ENCODE results near the gene BRI3.
A peak's percentile ranks its signal among the peaks of the same experiment; 100 is the strongest.

Gene BRI3, protein sequence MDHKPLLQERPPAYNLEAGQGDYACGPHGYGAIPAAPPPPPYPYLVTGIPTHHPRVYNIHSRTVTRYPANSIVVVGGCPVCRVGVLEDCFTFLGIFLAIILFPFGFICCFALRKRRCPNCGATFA

DNA sequence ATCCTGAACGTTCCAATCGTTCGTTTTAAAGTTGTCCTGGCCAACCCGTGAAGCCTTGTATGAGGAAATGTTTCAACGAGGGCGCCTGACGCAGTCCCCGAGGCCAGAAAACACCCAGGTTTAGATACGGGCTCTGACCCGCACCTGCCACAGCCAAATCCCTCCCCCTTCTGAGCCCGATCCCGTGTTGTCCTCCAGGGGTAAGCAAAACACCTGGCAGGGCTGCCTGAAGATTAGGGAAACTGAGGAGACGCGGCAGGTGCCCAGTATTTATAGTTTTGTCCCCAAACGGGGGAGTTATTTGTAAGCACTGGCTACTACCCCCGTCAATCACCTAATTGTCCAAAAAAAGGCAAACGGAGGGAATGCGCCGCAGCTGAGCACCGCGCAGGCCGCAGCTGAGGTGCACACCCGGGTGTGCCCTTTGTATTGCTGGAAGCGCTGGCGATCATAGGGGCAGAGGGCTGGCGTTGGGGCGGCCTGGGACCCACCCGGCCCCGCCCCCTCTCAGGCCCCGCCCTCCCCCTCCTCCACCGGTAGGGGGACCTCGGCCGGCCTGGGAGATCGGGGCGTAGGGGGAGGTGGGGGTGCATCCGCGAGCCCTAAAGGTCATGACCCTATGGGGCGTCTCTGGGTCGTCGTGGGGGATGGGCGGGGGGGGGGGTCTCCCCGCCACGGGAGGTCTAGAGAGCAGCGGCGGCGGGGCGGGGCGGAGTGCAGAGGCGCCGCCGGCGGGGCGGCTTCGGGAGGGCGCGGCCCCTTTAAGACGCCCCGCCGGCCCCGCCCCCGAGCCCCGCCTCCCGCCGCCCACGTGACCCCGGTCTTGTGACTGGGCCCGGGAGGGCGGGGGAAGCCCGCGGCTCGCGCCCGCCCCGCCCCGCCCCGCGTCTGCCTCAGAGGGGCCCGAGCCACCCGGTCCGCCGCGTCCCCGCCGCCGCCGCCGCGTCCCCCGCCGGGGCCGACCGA lies at the start of gene BRI3:
Gene BRI3 (plus strand): TSS at position 896 of the 966 bp plus-strand sequence. CDS start 110 bp downstream, outside the sequence.
- DNase-seq (ENCODE audit: low read depth), result peak; percentile 82

DNA sequence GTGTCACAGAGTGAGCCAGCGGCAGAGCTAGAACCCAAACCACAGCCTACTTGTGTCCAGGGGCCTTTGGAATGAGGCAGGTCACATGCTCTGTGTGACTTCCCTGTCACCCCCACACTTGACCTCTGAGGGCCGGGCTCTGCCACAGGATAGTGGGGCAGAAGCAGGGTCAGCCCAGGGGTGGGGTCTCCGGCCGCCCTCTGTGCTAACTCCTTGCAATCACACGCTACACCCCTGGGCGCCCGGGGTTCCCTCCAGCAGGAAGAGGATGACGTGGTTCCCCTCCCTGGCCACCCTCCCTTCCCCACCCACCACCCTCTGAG lies 49.3 kb upstream of the BRI3 start:
- no peak for DNase-seq (ENCODE audit: low read depth)

DNA sequence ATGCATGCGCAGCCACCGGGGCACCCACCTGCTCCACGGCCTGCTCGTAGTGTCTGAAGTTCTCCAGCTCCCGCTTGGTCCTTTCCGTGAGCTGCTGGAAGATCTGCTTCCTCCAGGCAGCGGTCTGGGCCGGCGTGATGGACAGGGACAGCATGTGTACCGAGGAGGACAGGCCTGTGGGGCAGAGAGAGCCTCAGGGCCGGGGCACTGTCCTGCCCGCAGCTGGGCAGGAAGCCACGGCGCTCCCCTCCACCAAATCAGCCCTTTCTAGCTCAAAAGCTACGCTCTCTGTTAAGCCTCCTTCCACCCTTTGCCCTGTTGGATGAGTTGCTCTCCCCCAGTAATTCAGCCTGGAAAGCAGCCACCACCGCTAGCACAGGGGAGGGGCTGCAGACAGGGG lies 48.7 kb upstream of the BRI3 start:
- DNase-seq (ENCODE audit: low read depth), result no peak

DNA sequence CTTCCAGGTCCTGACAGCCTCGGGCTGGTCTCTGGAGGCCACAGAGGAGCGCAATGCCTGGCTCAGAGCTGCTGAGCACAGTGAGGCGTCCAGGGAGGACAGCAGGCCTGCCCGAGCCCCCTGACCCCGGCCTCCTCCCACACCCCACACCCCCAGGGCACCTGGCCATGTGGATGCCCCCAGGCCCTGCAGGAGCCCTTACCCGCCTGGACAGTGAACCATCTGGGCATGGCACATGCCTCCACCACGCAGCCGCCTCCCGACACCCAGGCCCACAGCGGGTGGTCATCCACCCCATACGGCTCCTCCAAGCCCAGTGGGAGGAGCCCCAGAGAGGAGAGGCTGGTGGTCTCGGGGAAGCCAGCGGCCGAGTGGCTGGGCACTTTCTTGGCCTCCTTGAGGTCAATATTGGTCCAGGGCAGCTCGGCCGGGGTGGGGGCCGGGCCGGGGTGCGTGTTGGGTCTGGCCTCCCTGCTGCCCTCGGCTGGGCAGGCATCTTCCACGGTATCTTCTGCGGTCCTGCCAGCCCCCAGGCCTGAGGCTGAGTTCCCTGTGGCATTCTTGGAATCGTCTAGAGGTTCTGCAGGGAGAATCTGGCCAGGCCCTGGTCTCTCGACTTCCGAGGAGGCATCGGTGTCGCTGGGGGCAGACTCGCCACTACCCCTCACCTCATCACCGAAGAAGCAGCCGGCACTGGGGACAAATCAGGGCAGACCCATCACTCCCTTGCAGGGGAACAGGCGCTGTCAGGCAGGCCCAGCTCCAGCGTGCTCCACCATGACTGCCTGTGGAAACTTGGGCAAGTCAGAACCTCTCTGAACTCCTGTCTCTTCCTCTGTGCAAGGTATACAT lies 48.0 kb upstream of the BRI3 start:
- DNase-seq (ENCODE audit: low read depth), result no peak

DNA sequence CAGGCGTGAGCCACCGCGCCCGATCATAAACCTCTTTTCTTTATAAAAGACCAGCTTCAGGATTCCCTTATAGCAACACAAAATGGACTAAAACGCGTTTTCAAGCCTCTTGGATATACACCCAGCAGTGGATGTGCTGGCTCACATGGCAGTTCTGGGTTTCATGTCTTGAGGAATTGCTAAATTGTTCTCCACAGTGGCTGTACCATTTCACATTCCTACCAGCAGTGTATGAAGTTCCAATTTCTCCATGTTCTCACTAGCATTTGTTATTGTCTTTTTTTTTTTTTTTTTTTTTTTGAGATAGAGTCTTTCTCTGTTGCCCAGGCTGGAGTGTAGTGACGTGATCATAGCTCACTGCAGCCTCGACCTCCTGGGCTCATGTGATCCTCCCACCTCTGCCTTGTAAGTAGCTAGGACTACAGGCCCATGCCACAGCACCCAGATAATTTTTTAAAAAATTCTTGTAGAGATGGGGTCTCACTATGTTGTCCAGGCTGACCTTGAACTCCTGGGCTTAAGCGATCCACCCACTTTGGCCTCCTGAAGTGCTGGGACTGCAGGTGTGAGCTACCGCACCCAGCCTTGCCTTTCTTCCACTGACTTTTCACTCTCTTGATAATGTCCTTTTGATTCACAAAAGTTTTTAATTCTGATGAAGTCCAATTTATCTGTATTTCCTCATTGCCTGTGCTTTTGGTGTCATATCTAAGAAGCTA lies 46.9 kb upstream of the BRI3 start:
- no peak for DNase-seq (ENCODE audit: low read depth)

DNA sequence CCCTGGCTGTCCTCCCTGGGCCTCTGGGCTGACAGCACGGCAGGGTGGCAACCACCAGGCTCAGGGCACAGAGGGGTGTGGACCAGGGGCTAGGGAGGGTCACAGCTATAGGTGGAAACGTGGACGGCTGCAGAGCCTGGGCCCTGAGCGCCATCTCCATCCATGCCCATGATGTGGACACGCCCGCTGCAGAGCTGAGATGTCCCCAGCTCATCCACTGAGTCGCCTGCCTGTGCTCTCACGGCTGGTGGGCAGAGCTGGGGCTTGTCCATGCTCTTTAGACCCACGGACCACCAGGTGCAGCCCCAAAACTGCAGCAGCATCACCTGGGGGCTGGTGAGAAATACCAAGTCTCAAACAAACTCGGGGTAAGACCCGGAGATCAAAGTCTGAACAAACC lies 45.6 kb upstream of the BRI3 start:
- no peak for DNase-seq (ENCODE audit: low read depth)

DNA sequence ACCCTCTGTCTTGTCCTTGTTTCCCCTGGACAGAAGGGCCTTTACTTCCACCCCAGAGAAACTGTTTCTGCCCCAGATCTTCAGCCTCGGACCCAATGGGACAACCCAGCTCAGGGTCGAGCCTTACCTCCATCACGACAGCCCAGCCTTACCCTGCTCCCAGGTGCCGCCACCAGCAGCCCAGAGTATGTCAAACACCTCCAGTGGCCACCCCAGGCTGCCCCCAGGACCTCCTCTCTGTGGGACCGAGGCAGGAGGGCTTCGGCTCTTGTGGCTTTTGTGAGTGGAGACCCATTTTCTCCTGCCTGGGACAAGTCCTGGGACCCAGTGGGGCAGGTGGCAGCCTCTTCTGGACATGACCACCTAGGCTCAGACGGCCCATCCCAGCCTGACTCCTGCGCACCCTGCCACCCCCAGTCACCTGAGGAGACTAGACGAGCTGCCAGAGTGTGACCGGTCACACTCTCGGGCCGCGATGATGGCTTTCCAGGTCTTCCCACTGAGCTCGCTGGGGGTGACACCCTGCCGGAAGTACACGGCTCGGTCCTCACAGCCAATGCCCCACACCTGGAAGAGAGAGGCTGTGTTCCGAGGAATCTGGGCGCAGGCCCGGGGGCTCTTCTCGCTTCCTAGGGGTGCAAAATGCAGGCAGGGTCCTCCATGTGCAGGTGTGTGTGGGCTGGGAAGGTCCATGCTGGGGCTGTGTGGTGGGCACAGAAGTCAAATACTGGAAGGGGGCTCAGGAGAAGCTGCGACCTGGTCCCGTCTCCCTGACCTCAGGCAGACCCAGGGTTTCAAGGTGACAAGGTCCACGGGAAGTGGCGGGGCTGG lies 44.9 kb upstream of the BRI3 start:
- no peak for DNase-seq (ENCODE audit: low read depth)

DNA sequence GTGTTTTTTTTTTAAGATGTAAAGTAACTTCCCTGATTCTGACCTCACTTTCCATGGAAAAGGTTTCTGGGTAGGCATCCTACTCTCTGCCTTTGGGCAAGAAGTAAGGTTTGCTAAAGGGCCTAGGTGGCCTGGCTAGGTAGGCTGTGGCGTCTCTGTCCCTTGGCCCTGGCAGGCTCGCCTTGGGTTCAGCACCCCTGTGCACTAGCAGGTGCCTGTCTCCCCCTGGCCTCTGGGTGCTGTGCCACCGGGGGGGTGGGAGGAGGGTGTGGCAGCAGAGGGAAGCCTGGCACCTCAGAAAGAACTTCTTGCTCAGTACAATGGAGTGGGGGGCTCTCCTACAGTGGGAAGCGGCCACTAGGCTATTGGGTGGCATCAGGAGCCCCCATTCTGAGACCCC lies 43.4 kb upstream of the BRI3 start:
- no peak for DNase-seq (ENCODE audit: low read depth)

DNA sequence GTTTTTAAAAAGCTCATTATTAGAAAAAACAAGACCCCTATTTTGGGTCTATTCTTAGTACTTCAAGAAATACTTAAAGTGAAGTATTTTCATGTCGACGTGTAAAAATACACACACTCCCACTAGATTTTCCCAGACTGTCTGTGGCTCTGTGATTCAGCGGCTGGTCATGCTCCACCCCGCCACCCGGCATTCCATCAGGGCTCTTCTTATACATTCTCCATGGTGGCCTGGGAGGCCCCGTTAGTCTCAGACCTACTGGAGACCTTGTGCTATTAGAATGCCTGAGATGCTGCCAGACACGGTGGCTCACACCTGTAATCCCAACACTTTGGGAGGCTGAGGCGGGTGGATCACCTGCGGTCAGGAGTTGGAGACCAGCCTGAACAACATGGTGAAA lies 42.5 kb upstream of the BRI3 start:
- no peak for DNase-seq (ENCODE audit: low read depth)

DNA sequence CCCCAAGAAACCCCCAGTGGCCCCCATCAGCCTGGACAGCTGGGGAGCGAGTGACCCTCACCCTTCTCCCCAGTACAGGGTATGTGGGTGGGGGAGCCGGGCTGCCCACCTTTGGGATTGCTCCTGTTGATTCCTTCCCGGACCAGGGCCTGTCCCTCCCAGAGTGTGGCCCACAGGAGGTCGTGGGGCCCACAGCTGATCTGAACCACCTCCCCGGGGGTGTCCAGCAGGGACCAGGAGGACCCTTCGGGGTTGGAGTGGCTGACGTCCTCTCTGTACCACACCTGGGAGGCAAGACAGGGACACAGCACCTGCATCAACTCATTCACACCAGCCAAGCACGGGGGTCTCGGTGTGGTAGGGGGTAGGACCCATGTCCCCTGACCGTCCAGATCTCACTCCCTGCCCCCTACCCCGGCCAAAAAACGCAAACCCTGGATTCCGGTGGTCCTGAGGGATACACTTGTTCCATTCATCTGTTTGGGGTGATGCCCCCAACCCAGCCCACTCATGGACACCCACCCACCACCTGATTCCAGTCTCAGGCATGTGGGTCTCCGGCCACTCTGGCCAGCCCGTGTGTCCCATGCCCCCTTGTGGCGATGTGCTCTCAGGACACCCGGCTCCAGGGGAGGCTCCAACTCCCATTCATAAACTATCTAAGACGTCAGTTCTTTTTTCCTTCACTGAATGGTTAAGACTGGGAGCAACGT lies 40.4 kb upstream of the BRI3 start:
- DNase-seq (ENCODE audit: low read depth), result no peak

DNA sequence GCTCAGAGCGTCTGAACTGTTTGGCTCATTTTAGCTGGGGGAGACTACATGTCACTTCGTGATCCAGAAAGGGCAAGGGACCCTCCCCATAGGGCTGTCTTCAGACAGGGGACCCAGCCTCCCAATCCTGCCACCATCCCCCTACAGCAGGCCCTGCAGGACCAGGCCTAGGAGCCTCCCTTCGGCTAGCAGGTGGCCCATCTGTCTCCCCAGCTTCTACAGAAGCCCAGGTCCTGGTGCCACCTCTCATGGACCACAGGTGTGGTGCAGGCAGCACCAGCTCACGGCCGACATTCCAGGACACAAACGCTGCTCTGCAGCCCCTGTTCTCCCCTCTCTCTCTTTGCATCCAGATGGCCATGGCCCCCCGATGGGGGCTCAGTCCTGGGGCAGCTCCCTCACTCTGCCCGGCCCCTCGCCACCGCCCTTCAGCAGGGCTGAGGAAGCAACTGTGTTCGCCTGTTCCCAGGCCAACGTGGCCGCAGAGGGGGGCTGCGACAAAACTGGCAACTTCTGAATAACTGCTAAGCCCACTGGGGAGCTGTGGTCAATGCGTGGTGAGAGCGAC lies 39.7 kb upstream of the BRI3 start:
- DNase-seq (ENCODE audit: low read depth), result no peak

DNA sequence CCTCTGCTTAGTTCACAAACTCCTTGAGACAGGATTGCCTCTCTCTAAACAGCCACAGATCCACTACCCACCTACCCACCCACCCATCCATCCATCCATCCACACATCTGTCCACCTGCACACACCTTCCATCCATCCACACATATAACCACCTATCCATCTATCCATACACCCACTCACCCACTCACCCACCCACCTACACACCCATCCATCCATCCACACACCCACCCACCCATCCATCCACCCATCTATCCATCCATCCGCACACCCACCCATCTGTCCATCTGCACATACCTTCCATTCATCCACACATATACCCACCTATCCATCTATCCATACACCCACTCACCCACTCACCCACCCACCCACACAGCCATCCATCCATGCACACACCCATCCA lies 39.1 kb upstream of the BRI3 start:
- DNase-seq (ENCODE audit: low read depth), result no peak

DNA sequence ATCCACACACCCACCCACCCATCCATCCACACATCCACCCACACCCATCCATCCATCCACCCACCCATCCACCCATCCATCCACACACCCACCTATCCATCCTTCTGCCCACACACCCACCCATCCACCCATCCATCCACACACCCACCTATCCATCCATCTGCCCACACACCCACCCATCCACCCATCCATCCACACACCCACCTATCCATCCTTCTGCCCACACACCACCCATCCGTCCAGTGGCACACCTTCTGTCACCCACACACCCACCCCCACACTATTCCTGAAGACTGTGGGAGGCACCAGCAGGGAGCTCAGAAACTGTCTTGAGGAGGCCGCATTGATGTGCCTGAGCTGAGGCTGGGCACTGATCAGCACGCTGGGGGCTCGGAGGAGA lies 38.6 kb upstream of the BRI3 start:
- DNase-seq (ENCODE audit: low read depth), result no peak

DNA sequence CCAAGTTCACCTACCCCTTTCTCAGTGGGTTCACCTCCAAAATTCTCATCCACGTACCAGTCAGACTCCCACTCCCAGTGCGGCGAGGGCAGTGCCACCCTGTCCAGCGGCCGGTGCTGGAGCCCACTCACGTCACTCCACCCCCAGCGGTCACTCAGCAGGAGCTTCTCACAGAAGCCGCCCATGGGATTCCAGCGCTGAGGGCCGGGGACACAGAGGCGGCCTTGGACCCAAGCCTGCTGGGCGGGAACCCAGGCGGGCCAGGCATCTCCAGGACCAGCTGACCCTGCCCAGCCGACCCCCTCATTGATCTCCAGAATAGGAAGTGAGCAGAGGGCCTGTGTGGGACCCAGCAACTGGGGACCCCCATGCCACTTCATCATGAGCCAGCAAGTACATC lies 36.6 kb upstream of the BRI3 start:
- DNase-seq (ENCODE audit: low read depth), result no peak

DNA sequence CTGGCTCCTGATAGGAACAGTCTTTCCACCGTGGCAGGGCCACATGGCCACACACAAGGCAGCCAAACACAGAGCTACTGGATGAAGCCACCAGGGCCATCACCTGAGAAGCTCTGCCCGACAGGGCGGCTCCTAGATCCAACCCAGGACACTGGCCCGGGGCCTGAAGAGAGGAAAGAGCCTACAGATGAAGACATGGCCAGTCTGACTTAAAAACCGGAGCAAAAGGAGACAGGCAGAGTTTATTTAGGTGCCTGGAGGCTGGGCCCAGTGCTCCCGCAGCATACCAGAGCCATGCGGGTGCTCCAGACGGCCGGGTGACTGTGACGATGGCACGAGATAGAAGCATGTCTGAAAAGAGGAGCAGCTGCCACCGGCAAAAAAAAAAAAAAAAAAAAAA lies 33.3 kb upstream of the BRI3 start:
- DNase-seq (ENCODE audit: low read depth), result no peak

DNA sequence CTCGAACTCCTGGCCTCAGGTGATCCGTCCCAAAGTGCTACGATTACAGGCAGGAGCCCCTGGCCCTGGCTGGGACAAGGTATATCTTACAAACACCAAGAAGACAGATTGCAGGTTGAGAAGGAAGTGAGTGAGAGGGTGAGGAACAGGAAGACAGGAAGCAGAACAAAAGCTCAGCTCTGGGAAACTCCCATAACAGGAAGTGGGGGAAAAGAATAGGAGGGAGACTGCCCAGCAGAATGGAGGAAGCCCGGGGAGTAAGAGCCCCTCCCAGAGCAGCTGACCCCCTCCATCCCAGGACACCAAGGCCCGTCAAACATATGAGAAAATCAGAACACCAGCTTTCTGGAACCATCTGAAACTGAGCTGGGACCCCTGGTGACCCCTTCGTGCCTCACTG lies 32.4 kb upstream of the BRI3 start:
- DNase-seq (ENCODE audit: low read depth), result no peak

DNA sequence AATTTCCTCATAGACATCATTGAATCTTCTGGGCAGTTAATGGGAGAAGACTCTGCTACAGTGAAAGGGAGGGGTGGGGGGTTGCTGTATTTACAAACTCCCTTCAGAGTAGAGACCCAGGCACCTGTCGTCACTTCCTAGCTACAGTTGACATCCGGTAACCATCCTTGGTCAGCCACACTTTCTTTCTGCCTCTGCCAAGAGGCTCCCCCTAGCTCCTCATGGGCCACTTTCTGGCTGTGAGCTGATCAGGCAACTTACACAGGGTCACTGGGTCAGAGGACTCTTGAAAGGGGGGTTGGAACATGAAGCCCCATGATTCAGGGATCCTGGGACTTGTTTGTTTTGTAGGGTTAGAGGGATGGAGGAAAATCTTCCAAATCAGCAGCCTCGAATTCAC lies 30.7 kb upstream of the BRI3 start:
- DNase-seq (ENCODE audit: low read depth), result no peak

DNA sequence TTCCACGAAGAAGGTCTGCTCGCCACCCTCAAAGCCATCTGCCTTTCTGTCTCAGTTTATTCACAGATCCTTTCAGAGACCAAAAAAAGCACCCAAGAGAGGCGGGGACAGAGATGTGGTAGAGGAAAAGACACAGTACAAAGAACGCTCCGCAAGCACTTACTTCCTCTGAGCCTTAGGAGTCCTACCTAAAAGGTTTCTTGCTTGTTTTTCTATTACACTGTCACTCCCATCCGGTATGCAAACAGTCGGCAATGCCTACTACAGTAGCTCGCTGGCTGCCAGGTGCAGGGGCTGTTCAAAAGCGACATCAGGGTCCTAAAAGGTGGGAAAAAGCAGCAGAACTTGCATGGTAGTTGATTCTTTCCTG lies 30.3 kb upstream of the BRI3 start:
- DNase-seq (ENCODE audit: low read depth), result no peak

DNA sequence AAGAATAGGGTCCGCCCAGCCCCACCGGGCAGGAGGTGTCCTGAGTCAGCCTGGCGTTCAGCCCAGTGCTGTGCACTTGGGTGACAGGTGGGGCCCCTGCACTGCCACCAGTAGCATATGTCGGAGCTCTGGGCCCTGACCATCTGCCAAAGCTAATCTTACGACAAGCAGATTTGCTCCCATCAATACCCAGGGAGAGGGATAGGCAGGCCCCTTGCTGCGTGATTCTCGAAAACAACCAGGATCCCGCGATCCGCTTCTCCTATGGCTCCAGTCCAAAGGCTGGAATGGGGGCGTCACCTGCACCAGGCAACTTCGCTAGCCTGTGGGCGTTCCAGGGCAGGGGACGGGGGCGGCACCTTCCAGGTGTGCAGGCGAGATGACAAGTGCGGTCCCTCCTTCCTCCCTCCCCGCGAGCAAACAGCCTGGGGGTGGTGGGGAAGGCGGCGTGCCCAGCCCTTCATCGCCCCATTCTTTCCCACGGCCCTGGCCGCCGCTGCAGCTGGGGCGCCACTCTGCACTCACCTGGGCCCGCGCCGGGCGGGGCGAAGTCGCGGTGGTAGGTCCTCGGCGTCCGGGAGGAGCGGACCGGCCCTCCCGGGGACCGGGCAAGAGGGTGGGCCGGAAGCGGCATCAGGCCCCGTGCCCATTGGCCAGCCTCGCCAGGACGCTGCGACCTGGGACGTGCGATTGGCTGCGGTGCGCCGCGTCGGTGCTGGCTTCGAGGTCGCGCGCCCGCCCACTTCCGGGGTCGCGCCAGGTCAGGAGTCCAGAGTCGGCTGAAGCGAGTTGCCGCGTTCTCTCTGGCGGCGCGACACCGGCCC lies 29.7 kb upstream of the BRI3 start, which contains the start of gene TECPR1:
Gene TECPR1 (minus strand): TSS at position 632 of the 824 bp plus-strand sequence. CDS start 6,086 bp downstream, outside the sequence.
- peak; percentile 81 for DNase-seq (ENCODE audit: low read depth)

Measured in stromal cell of bone marrow (primary cell).